Type B pancreatic cell (in vitro differentiated cells): ENCODE data around the gene OR5K3. TPM values are rescaled to one million over a fixed set of nuclear protein-coding genes. Genes with fewer than 3 reads are reported as not detected.

Source experiments
- DNase-seq: peaks from one replicate; pipeline ENCODE4 v3.0.0; 2021; ENCODE audit warnings: mixed read lengths; ENCODE audit not compliant: unreplicated experiment; ENCODE audit errors: extremely low spot score
- H3K27ac Mint-ChIP-seq: 2 replicates; pipeline ENCODE4 v1.8.0; 2021; ENCODE audit warnings: mild to moderate bottlenecking, mixed read lengths
- H3K27me3 Mint-ChIP-seq: 2 replicates; pipeline ENCODE4 v1.8.0; 2021; ENCODE audit warnings: mixed read lengths
- H3K36me3 Mint-ChIP-seq: 2 replicates; pipeline ENCODE4 v1.8.0; 2021; ENCODE audit warnings: mixed read lengths
- H3K4me1 Mint-ChIP-seq: one replicate; pipeline ENCODE4 v1.8.0; 2021; ENCODE audit warnings: mixed read lengths; ENCODE audit not compliant: unreplicated experiment
- H3K4me3 Mint-ChIP-seq: 2 replicates; pipeline ENCODE4 v1.8.0; 2021; ENCODE audit warnings: mild to moderate bottlenecking, mixed read lengths
- H3K9me3 Mint-ChIP-seq: 2 replicates; pipeline ENCODE4 v1.8.0; 2021; ENCODE audit warnings: mixed read lengths
- total RNA-seq: library from RNA; stranded (reverse); gene quantifications from 2 replicates; pipeline ENCODE4 v1.2.1, GENCODE V29; 2021; ENCODE audit warnings: low replicate concordance
- TF ChIP-seq, protein P1 (sequence below): fragments of 200-600 bp; sonication (generic); conservative IDR thresholded peaks from 2 replicates; pipeline ENCODE4 v1.5.0; 2021; ENCODE audit warnings: antibody characterized with exemption, mild to moderate bottlenecking

The OR5K3 gene
- total RNA-seq, 1 donor from 2014 or later: not detected

DNA sequence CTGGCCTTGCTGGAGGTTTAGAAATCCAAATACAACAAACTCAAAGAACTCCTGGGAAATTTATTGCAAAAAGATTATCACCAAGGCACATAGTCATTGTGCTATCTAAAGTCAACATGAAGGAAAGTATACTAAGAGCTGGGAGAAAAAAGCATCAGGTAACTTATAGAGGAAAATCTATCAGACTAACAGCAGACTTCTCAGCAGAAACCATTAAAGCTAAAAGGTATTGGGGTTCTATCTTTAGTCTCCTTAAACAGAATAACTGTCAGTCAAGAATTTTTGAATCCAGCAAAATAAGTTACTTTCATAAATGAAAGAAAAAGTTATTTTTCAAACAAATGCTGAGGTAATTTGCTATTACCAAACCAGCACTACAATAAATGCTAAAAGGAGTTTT, 8.0 kb downstream of the OR5K3 start:
- Mint-ChIP-seq H3K4me1 (no peaks in the 10 kb centered on the region), H3K27ac (no peak overlapping the region), H3K27me3 (peaks cover 3% of the 10 kb centered on the region), H3K4me3 (no peak overlapping the region), H3K36me3 (no peaks in the 10 kb centered on the region), H3K9me3 (peaks cover 3% of the 10 kb centered on the region)
- no peak for DNase-seq
- TF ChIP-seq, protein P1, sequence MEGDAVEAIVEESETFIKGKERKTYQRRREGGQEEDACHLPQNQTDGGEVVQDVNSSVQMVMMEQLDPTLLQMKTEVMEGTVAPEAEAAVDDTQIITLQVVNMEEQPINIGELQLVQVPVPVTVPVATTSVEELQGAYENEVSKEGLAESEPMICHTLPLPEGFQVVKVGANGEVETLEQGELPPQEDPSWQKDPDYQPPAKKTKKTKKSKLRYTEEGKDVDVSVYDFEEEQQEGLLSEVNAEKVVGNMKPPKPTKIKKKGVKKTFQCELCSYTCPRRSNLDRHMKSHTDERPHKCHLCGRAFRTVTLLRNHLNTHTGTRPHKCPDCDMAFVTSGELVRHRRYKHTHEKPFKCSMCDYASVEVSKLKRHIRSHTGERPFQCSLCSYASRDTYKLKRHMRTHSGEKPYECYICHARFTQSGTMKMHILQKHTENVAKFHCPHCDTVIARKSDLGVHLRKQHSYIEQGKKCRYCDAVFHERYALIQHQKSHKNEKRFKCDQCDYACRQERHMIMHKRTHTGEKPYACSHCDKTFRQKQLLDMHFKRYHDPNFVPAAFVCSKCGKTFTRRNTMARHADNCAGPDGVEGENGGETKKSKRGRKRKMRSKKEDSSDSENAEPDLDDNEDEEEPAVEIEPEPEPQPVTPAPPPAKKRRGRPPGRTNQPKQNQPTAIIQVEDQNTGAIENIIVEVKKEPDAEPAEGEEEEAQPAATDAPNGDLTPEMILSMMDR: no peak

DNA sequence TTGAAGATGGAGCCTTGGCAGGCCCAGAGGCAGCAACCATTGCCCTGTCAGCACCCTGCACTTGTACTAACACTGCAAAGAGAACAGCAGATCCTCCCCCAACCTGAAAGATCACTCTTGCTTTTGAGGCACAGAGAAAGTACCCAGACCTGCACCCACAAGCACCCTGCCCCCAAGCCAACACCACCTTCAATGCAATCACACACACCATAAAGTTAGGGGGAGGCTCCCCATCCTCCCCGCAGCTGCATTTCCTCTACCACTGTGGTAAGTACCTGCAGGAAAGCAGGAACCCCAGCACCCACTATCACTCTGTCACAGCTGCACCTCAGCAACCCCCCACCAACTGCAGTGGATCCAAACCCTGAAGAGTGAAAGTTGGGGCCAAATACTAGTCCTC, 12.0 kb downstream of the OR5K3 start:
- H3K27ac Mint-ChIP-seq: no peak overlapping the region
- peaks cover 16% of the 10 kb centered on the region for H3K9me3 Mint-ChIP-seq
- no peaks in the 10 kb centered on the region for H3K4me1 Mint-ChIP-seq
- TF ChIP-seq, protein P1: no peak
- no peak for DNase-seq
- H3K27me3 Mint-ChIP-seq: no peaks in the 10 kb centered on the region
- H3K36me3 Mint-ChIP-seq: no peaks in the 10 kb centered on the region
- no peak overlapping the region for H3K4me3 Mint-ChIP-seq

DNA sequence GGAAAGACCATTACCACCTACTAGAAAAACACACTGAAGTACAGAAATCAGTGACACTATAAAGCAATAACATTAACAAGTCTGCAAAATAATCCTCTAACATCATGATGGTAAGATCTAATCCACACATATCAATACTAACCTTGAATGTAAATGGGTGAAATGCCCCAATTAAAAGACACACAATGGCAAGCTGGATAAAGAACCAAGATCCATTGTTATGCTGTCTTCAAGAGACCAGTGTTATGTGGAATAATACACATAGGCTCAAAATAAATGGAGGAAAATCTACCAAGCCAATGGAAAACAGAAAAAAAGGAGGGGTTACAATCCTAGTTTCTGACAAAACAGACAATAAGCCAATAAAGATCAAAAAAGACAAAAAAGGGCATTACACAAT, 13.5 kb downstream of the OR5K3 start:
- Mint-ChIP-seq H3K27ac (no peak overlapping the region), H3K9me3 (peaks cover 16% of the 10 kb centered on the region), H3K4me3 (no peak overlapping the region), H3K36me3 (no peaks in the 10 kb centered on the region), H3K4me1 (no peaks in the 10 kb centered on the region), H3K27me3 (no peaks in the 10 kb centered on the region)
- no peak for DNase-seq
- TF ChIP-seq, protein P1: no peak

DNA sequence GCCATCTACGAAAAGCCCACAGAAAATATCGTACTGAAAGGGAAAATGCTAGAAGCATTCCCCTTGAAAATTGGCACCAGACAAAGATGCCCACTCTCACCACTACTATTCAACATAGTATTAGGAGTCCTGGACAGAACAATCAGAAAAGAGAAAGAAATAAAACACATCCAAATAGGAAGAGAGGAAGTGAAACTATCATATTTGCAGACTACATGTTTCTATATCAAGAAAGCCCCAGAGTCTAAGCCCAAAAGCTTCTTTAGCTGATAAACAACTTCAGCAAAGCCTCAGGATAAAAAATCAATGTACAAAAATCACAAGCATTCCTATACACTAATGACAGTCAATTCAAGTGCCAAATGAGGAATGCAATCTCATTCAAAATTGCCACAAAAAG, 15.6 kb downstream of the OR5K3 start:
- Mint-ChIP-seq H3K4me1 (no peaks in the 10 kb centered on the region), H3K9me3 (peaks cover 13% of the 10 kb centered on the region)
- DNase-seq: no peak

DNA sequence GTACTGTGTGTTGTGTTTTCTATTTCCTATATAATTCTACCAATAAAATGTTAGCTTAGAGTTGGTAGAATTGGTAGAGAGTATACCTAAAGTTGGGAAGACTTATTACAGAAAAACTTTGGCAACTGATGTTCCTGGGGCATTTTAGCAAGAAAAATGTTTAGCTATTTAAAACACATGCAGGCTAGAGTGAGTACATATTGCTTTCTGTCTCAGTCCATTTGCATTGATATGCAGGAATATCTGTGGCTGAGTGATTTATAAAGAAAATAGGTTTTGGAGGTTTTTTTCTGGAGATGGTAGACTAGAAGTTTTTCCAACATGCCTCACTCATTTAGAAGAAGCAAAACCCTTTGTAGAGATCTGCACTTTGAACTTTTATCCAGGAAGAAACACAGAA, 42.1 kb downstream of the OR5K3 start:
- H3K9me3 Mint-ChIP-seq: no peaks in the 10 kb centered on the region
- H3K4me1 Mint-ChIP-seq: no peaks in the 10 kb centered on the region
- no peak overlapping the region for H3K27ac Mint-ChIP-seq
- H3K27me3 Mint-ChIP-seq: no peaks in the 10 kb centered on the region
- no peak for DNase-seq
- TF ChIP-seq, protein P1: no peak
- no peak overlapping the region for H3K4me3 Mint-ChIP-seq
- H3K36me3 Mint-ChIP-seq: no peaks in the 10 kb centered on the region

More for the DNA sequence above, 15.6 kb downstream of the OR5K3 start:
- Mint-ChIP-seq H3K27me3 (no peaks in the 10 kb centered on the region), H3K36me3 (no peaks in the 10 kb centered on the region), H3K27ac (no peak overlapping the region), H3K4me3 (no peak overlapping the region)
- TF ChIP-seq, protein P1: no peak

DNA sequence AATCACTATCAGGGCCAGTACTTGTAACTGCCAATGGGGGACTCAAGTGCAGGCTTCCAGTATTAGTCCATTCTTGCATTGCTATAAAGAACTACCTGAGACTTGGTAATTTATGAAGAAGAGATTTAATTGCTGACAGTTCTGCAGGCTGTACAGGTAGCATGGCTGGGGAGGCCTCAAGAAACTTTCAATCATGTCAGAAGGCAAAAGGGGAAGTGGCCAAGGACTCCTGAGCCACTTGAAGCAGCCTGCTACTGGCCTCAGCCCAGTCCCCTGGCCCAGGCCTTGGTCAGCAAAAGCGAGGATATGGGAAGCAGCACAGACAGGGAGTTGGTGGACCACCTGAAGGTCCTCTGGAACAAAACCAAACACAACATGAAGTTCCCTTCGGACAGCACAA, 43.3 kb downstream of the OR5K3 start:
- H3K36me3 Mint-ChIP-seq: no peaks in the 10 kb centered on the region
- no peak overlapping the region for H3K4me3 Mint-ChIP-seq
- H3K27ac Mint-ChIP-seq: no peak overlapping the region
- H3K9me3 Mint-ChIP-seq: no peaks in the 10 kb centered on the region
- H3K4me1 Mint-ChIP-seq: no peaks in the 10 kb centered on the region
- TF ChIP-seq, protein P1: no peak
- no peak for DNase-seq
- no peaks in the 10 kb centered on the region for H3K27me3 Mint-ChIP-seq
